Adrenal gland (tissue), 12 donors: ENCODE results near the gene CCN6. TPM values are rescaled to one million over a fixed set of nuclear protein-coding genes. Genes with fewer than 3 reads are reported as not detected.

Source experiments
- DNase-seq, 7 donors: peaks; one replicate each; pipeline ENCODE4 v3.0.0-alpha.2; 2019 to 2020
- H3K27ac ChIP-seq, 5 donors: fragments of 200-600 bp; sonication (generic) in 4 of 5; 1 replicate in 3 of 5; 2 replicates in 2 of 5; pipeline versions ENCODE4 v1.5.1 to v1.8.0; 2016 to 2020; ENCODE audit warnings: mild to moderate bottlenecking in 1 of 5
- H3K27me3 ChIP-seq: fragments of 200-600 bp; 2 replicates; pipeline ENCODE4 v1.8.0; 2021
- H3K36me3 ChIP-seq, 2 donors: fragments of 200-600 bp; replicated peaks in 1 of 2; 1 replicate in 1 of 2; 2 replicates in 1 of 2; pipeline versions ENCODE4 v1.5.1 to v1.8.0; 2018 to 2022
- H3K4me1 ChIP-seq, 2 donors: fragments of 200-600 bp; replicated peaks in 1 of 2; 1 replicate in 1 of 2; 2 replicates in 1 of 2; pipeline versions ENCODE4 v1.5.1 to v1.8.0; 2018 to 2021
- H3K4me3 ChIP-seq, 4 donors: fragments of 200-600 bp; sonication (generic) in 3 of 4; one replicate each; pipeline ENCODE4 v1.5.1; 2016 to 2018
- H3K9me3 ChIP-seq, 3 donors: fragments of 200-600 bp; sonication (generic) in 1 of 3; replicated peaks in 1 of 3; 1 replicate in 2 of 3; 2 replicates in 1 of 3; pipeline versions ENCODE4 v1.5.1 to v1.8.0; 2016 to 2021
- POLR2A ChIP-seq, 2 donors: fragments of 450-650 bp; IDR thresholded peaks; one replicate each; pipeline ENCODE4 v1.6.1; 2017; ENCODE audit warnings: antibody characterized with exemption in 2 of 2, mild to moderate bottlenecking in 2 of 2, moderate library complexity in 1 of 2
- WGBS, 4 donors: extraction: QIAGEN DNeasy Blood & Tissue Kit in 2 of 4; methylation state at CpG; one replicate each; pipeline versions ENCODE4 v1.1.5 to v1.1.7; 2013 to 2017; 5-methylcytosine and 5-hydroxymethylcytosine counted together
- intact Hi-C, 2 donors: fragments of 100-400 bp; cut with DNase I; formaldehyde crosslinking; loops; one replicate each; pipeline versions ENCODE4 v1.14.1 to v1.15.0; 2022 to 2023
- polyA plus RNA-seq, 3 donors: library from polyadenylated mRNA; stranded (reverse); fragments of 200-250 nt in 2 of 3; fragments of 350-450 nt in 1 of 3; fragmentation: Illumina TruSeq in 1 of 3; extraction: RNeasy Lipid Tissue Mini Kit (QIAGEN cat#74804) in 1 of 3; gene quantifications; one replicate each; pipeline ENCODE4 v1.2.3, GENCODE V29; 2013 to 2014
- total RNA-seq, 9 donors: library from RNA; depleted of rRNA in 4 of 9; stranded (reverse); fragments of >200 nt in 4 of 9; fragments of 120-200 nt in 1 of 9; fragmentation: NEBNext Ultra II Directional in 1 of 9; extraction: Animal tissue kit (Norgen Biotek cat#: 25700) in 1 of 9; gene quantifications; one replicate each; pipeline versions ENCODE4 v1.1.0 to v1.2.4, GENCODE V29; 2013 to 2023
- TF ChIP-seq, protein P1 (sequence below), 6 experiments: fragments of 450-650 bp in 4 of 6; fragments of 200-600 bp in 2 of 6; sonication (generic) in 1 of 6; IDR thresholded peaks; 1 replicate in 5 of 6; 2 replicates in 1 of 6; pipeline versions ENCODE4 v1.5.1 to v1.8.0; 2016 to 2021; ENCODE audit warnings: antibody characterized with exemption in 6 of 6, mild to moderate bottlenecking in 2 of 6, moderate library complexity in 1 of 6
- donor health status: healthy with polysubstance abuse.
- donor health status: Bipolar disorder and iron deficiency.
- donor health status: DM: yes; HTN: yes; CAD: no.
- donor health status: DM: no; HTN: no; CAD: no.
- donor health status: DM: no; HTN: no; CAD: no.
- donor health status: DM: yes; HTN: yes; CAD: no.

Gene CCN6
- total and polyA plus RNA-seq, 12 donors, result not detected

DNA sequence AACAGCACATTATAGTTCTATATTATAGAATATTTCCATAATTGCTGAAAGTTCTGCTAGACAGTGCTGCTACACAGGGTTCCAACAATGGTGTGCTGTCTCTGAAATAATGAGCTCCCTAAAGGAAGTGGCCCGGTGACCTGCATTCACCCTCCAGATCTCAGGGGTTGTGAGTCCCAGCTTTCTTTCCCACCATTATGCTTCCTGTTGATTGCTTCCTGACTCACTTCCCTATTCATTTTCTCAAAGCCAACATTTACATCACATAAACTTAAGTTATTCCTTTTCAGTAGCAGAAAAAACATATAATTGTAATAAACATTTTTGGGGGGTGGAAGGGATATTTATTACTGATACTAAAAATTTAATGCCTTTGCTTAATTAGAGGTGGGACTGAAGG is 12.9 kb upstream of the CCN6 start:
- Histone ChIP-seq H3K36me3 (no peaks in the 10 kb centered on the region), H3K9me3 (no peaks in the 10 kb centered on the region), H3K4me3 (no peak overlapping the region), H3K4me1 (peaks cover 0 to 17% of the 10 kb centered on the region in 2 donors), H3K27ac (no peak overlapping the region), H3K27me3 (no peaks in the 10 kb centered on the region)
- TF ChIP-seq POLR2A (IDR thresholded peaks at IDR 0.05), result no peak
- TF ChIP-seq, protein P1, sequence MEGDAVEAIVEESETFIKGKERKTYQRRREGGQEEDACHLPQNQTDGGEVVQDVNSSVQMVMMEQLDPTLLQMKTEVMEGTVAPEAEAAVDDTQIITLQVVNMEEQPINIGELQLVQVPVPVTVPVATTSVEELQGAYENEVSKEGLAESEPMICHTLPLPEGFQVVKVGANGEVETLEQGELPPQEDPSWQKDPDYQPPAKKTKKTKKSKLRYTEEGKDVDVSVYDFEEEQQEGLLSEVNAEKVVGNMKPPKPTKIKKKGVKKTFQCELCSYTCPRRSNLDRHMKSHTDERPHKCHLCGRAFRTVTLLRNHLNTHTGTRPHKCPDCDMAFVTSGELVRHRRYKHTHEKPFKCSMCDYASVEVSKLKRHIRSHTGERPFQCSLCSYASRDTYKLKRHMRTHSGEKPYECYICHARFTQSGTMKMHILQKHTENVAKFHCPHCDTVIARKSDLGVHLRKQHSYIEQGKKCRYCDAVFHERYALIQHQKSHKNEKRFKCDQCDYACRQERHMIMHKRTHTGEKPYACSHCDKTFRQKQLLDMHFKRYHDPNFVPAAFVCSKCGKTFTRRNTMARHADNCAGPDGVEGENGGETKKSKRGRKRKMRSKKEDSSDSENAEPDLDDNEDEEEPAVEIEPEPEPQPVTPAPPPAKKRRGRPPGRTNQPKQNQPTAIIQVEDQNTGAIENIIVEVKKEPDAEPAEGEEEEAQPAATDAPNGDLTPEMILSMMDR (IDR thresholded peaks at IDR 0.05), result no peak
- 61 to 79% (median 70%) methylated on average over 1 of the region's 1 CpG for WGBS, 4 donors
- no peak for DNase-seq
- intact Hi-C loops, result loop anchor here (5.0 kb wide), 1 partner anchor 334 kb away; no protein-coding TSS in a partner anchor

DNA sequence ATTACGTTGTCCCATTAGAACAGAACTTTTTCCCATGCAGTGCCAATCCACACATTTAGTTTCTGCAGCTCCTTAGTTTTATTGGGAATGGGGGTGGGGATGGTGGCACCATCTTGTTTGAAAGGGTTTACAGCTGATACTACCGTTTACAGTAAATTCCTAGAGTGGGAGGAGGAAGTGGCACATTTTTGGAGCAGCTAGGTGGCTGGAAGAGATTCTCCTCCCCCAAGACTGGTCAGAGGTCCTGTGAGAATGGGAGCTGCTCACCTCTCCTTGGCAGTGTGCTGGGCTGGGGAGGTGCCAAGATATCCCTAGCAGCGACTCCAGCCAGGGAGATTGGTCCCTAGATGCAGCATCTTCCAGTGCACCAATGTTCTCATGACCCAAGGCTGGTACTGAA is 12.4 kb upstream of the CCN6 start:
- 68 to 77% (median 74%) methylated on average over 3 of the region's 3 CpGs for WGBS, 4 donors
- DNase-seq, result no peak
- Histone ChIP-seq H3K27me3 (no peaks in the 10 kb centered on the region), H3K4me3 (no peak overlapping the region), H3K4me1 (peaks cover 0 to 16% of the 10 kb centered on the region in 2 donors), H3K9me3 (no peaks in the 10 kb centered on the region), H3K36me3 (no peaks in the 10 kb centered on the region), H3K27ac (no peak overlapping the region)
- intact Hi-C loops, result loop anchor here (5.0 kb wide), 1 partner anchor 334 kb away; no protein-coding TSS in a partner anchor
- no peak for TF ChIP-seq POLR2A (IDR thresholded peaks at IDR 0.05)
- TF ChIP-seq, protein P1 (IDR thresholded peaks at IDR 0.05), result no peak

GRCh38 chr6:112043032-112044007 is 10.6 kb upstream of the CCN6 start:
- TF ChIP-seq, protein P1 (IDR thresholded peaks at IDR 0.05), result peak; percentile 88 to 96 (median 90)
- peak in 1 of 2 donors; percentile 43 for TF ChIP-seq POLR2A (IDR thresholded peaks at IDR 0.05)
- intact Hi-C loops, result loop anchor here (5.0 kb wide), 1 partner anchor 336 kb away; no protein-coding TSS in a partner anchor
- Histone ChIP-seq H3K4me3 (peak overlapping the region; percentile 2 to 76 (median 50)), H3K27me3 (no peaks in the 10 kb centered on the region), H3K4me1 (peaks cover 0 to 16% of the 10 kb centered on the region in 2 donors), H3K9me3 (no peaks in the 10 kb centered on the region), H3K27ac (peak overlapping the region; percentile 38 to 92 (median 75)), H3K36me3 (no peaks in the 10 kb centered on the region)
- WGBS, 4 donors, result 0 to 1% (median 1%) methylated on average over 31 to 36 of the region's 36 CpGs
- DNase-seq, result peak; percentile 83 to 95 (median 88)

GRCh38 chr6:112044196-112044595 is 9.7 kb upstream of the CCN6 start:
- H3K9me3 ChIP-seq, result no peaks in the 10 kb centered on the region
- no peaks in the 10 kb centered on the region for H3K27me3 ChIP-seq
- intact Hi-C loops, result loop anchor here (5.0 kb wide), 1 partner anchor 337 kb away; no protein-coding TSS in a partner anchor
- H3K4me1 ChIP-seq, result peaks cover 0 to 16% of the 10 kb centered on the region in 2 donors
- H3K36me3 ChIP-seq, result no peaks in the 10 kb centered on the region
- no peak for DNase-seq
- WGBS, 4 donors, result 63 to 67% (median 66%) methylated on average over 8 of the region's 8 CpGs
- H3K27ac ChIP-seq, result peak overlapping the region in 2 of 5 donors; percentile 41 to 60
- H3K4me3 ChIP-seq, result no peak overlapping the region
- no peak for TF ChIP-seq POLR2A (IDR thresholded peaks at IDR 0.05)
- TF ChIP-seq, protein P1 (IDR thresholded peaks at IDR 0.05), result no peak
